GM19240 (cell line): ENCODE data around the gene PRKCH.
A peak's percentile ranks its signal among the peaks of the same experiment; 100 is the strongest.

Experiments
- DNase-seq: peaks from one replicate; pipeline ENCODE4 v3.0.0; 2011; ENCODE audit warnings: low spot score; ENCODE audit not compliant: insufficient read length

The PRKCH gene

GRCh38 chr14:61563162-61563511 is 241.8 kb downstream of the PRKCH start:
- no peak for DNase-seq

GRCh38 chr14:61563880-61564617 is 242.7 kb downstream of the PRKCH start:
- DNase-seq: no peak

- DNase-seq: no peak
These were observed 243.3 kb downstream of the PRKCH start for GRCh38 chr14:61564618-61565091.

DNA sequence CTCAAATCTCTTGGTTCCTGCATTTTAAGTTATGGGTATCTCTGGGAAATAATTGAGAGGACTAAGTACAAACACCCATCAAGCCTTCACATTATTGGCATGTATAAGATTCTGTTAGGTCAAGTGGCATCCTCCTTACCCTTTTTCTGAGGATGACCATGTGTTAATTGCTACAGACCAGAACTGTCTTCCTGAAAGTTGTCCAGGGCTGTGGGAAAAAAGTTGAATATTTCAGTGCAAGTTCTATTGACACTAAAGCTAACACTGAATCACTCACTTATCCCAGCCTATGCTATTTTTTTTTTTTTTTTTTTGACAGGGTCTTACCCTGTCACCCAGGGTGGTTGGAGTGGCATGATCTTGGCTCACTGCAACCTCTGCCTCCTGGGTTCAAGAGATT is 243.8 kb downstream of the PRKCH start:
- DNase-seq: no peak

- DNase-seq: no peak
These were observed 244.6 kb downstream of the PRKCH start for GRCh38 chr14:61565836-61566536.

GRCh38 chr14:61566537-61567225 is 245.3 kb downstream of the PRKCH start:
- no peak for DNase-seq

DNA sequence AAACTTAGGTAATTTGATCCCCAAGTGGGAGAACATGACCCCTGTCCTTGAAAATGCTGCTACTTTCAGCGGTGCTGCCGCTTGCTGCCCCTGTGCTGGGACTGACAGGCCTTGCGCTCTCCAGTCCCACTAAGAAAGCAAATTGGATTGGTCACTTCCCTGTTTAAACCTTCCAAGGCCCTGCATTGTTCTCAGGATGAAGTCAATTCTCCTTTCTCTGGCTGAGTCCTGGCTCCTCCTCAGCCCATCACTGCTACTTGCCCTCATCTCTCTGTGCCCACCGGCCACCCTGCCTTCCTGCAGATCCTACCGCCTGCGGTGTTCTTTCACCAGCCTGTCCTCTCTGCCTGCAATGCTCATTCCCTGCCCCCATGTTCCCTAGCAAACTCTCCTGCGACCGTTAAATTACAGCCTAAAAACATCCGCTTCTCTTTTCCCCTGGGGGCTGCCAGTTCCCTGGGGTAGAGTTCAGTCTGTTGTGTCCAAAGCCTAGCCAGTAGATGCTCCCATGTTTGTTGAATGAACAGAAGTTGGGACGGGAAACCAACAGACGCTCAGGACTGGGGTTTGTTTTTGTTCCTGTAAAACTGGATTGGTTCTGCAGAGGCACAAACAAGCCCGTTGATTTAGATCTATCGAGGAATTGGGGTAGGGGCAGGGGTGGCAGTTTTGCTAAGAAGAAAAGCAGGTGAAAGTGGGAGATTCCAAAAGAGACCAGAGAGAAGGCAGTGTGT is 246.6 kb downstream of the PRKCH start:
- DNase-seq: no peak

- DNase-seq: peak; percentile 56
These were observed 247.2 kb downstream of the PRKCH start for GRCh38 chr14:61568572-61569011.

- DNase-seq: no peak
These were observed 247.9 kb downstream of the PRKCH start for GRCh38 chr14:61569308-61569707.

DNA sequence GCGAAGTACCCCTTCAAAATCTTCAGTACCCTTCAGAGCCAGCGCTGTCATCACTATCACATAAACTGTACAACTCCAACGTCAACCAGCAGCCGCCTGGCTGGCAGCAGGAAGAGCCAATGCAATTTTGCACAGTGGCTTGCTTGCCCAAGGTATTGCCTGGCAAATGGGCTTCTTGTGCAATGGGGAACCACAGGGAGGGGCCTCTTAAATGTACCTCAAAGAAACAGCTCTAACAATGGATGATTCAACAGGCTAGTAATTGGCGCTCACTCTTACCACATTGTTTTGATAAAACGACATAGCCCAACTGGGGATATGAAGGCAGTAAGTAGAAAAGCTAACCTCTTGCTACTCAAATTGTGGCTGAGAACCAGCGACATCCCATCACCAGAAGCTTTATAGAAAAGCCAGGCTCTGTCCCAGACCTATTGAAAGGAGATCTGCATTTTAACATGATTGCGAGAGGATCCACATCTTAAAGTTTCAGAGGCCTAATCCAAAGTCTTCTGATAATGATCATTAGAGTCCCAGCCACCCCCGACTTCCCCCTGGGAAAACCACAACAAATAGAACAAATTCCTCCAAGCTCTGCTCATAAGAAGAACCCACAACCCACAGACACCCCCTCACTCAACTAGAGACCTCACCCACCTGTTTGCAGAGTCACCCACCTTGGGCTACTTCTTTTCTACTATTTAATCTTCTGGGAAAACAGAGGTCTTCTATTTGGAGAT is 248.6 kb downstream of the PRKCH start:
- no peak for DNase-seq

- DNase-seq: no peak
These were observed 249.3 kb downstream of the PRKCH start for GRCh38 chr14:61570549-61571290.

- DNase-seq: no peak
These were observed 250.5 kb downstream of the PRKCH start for GRCh38 chr14:61571917-61572316.

GRCh38 chr14:61573321-61573720 is 251.9 kb downstream of the PRKCH start:
- no peak for DNase-seq

GRCh38 chr14:61573748-61574513 is 252.6 kb downstream of the PRKCH start:
- DNase-seq: no peak

DNA sequence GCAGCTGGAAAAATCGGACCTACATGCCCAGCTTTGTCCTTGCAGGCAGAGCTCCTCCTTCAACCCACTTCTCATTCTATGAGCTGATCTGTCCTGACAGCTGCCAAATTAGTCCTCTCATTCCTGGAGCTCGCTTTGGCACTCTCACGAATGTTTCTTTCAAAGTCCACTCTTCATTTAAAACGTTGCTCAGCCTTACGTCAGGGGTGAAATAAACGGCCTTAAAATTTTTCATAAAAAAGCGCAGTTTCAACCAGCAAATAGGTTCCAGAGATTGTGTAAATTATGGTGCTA is 253.1 kb downstream of the PRKCH start:
- DNase-seq: no peak

GRCh38 chr14:61575126-61575525 is 253.7 kb downstream of the PRKCH start:
- no peak for DNase-seq

DNA sequence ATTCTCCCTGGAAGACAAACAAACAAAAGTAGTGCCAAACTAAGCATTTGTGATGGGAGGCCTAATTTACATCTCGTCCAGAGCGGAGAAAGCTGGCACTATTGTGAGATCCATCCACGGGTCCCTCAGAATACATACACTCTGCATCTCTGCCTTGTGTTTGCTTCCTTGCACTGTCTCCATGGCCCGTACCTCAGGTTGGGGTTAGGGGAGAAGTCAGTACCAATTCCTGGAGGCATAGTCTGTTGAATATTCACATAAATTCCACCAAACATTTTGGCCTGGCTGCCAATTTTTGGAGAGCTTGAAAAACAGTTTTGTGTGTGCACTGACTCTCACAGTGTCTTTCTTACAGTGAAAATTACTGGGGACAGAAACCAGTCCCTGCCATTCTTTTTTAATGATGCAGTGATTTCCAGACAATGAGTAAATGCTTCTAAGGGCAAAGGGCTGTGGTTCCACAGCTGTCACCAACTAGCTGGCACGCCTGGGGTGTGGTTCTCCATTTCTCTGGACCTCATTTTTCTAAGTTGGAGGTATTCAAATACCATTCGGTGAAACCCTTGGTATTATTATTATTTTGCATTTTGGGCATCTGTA is 254.3 kb downstream of the PRKCH start:
- no peak for DNase-seq

- no peak for DNase-seq
These were observed 256.1 kb downstream of the PRKCH start for GRCh38 chr14:61577506-61577931.

DNA sequence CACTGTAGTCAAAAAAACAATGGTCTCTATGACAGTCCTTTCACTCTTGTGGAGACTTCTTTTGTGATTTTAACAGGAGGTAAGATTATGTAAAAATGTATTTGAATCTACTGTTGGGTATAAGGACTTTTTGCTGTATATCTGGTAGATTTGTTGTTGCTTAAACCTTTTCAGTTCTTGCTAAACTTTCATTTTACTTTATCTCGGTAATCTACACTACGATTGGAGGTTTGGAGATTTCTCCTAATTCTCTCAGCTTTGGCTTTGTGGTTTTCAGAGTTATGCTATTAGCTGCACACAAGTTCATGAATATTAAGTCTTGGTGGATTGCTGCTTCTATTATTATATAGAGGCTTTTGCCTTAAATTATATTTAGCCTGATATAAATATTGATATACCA is 257.4 kb downstream of the PRKCH start:
- no peak for DNase-seq
